Measurements from ENCODE around the gene ABCA3. TPM values are rescaled to one million over a fixed set of nuclear protein-coding genes. Genes with fewer than 3 reads are reported as not detected.
"Not testable (repeated sequence)": the region's sequence is repeated elsewhere in the genome, so short reads cannot be mapped to it uniquely, and the experiment has no call there.

Gene ABCA3
- total RNA-seq, 1 donor from 2014 or later, result 25.9 TPM

DNA sequence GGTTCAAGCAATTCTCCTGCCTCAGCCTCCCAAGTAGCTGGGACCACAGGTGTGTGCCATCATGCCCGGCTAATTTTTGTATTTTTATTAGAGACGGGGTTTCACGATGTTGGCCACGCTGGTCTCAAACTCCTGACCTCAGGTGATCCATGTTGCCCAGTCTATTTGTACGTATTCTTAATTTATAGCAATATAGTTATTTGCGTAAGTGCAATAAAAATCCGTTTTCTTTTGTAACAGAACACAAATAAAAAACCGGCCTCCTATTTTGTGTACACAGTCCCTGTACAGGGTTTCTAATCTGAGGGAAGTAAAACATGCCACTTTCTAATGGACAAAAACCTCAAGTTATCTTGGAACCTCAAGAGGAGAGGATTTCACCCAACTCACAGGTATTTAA is 80.3 kb downstream of the ABCA3 start:
- Histone ChIP-seq H3K4me3 (no peak overlapping the region), H3K27ac (no peak overlapping the region), H3K4me1 (no peaks in the 10 kb centered on the region), H3K27me3 (no peaks in the 10 kb centered on the region), H3K9me3 (no peaks in the 10 kb centered on the region), H3K36me3 (peaks cover 77 to 89% of the 10 kb centered on the region in 2 donors)
- DNase-seq (ENCODE audit: low spot score in 2 of 2), result no peak
- TF ChIP-seq CTCF (IDR thresholded peaks at IDR 0.05), result no peak
- intact Hi-C loops (cut with DNase I), result loop anchor here (10.0 kb wide), 1 partner anchor 165 kb away; the partner anchor contains the start of gene CCNF

DNA sequence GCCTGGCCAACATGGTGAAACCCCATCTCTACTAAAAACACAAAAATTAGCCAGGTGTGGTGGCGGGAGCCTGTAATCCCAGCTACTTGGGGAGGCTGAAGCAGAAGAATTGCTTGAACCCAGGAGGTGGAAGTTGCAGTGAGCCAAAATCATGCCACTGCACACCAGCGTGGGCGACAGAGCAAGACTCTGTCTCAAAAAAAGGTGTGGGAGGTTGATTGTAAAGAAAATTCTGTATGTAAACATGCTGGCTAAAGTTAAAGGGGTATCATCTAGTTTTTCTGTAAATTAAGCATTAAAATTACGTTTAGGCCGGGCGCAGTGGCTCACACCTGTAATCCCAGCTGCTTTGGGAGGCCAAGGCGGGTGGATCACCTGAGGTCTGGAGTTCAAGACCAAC is 82.0 kb downstream of the ABCA3 start:
- H3K4me1 ChIP-seq; H3K9me3 ChIP-seq; H3K27me3 ChIP-seq; DNase-seq (ENCODE audit: low spot score in 2 of 2); H3K27ac ChIP-seq; H3K4me3 ChIP-seq: not testable (repeated sequence)
- peaks cover 88 to 98% of the 10 kb centered on the region in 2 donors for H3K36me3 ChIP-seq
- intact Hi-C loops (cut with DNase I), result loop anchor here (10.0 kb wide), 1 partner anchor 234 kb away; the partner anchor contains the start of gene NHERF2

DNA sequence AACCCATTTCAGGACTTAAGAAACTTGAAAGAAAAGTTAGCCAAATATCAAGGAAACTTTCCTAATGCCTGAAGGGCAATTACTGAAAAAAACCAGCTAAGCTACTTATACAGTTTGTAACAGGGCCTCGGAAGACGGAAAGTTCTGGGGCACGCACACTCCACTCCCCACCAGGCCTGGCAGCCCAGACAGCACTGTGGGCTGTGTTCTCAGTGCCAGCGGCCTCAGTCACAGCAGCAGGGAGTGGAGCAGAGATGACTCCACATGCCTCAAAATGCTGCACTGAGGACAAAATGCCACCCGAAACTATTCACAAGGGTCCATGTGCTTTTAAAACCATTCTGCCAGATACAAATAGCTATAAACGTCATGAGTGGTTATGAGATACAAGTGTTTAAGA is 82.8 kb downstream of the ABCA3 start:
- intact Hi-C loops (cut with DNase I), result loop anchor here (10.0 kb wide), 1 partner anchor 233 kb away; the partner anchor contains the start of gene NHERF2

DNA sequence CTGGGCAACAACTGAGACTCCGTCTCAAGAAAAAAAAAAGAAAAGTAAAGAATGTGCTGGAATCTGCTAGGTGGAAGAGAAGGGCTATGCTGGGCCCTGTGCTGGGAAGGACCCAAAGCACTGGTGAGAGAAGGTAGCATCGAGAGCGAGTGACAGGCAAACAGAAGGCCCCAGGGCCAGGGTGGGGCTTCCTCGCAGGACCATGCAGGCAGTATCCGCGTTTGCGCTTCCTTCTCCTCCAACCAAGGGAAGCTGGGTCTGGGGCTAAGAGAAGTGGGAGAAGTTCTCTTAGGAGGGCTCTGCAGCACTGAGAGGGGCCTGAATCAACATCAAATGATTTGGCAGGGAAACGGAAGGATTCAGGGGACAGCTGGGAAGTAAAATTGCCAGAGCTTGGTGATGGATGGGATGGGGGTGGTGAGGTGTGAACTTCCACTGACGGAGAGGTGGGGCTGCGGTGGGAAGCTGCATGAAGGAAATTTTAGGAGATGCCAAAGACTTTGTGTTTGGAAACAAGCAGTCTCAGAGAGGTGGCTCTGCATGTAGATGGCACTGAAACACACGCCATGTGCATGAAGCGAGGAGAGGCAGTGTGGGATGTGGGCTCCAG is 83.9 kb downstream of the ABCA3 start:
- Histone ChIP-seq H3K9me3 (no peaks in the 10 kb centered on the region), H3K4me3 (no peak overlapping the region), H3K36me3 (peaks cover 75 to 87% of the 10 kb centered on the region in 2 donors), H3K27ac (no peak overlapping the region), H3K4me1 (peaks cover 5 to 6% of the 10 kb centered on the region in 2 donors), H3K27me3 (no peaks in the 10 kb centered on the region)
- intact Hi-C loops (cut with DNase I), result loop anchor here (10.0 kb wide), 1 partner anchor 232 kb away; the partner anchor contains the start of gene NHERF2
- DNase-seq (ENCODE audit: low spot score in 2 of 2), result no peak
- no peak for TF ChIP-seq CTCF (IDR thresholded peaks at IDR 0.05)

More for the DNA sequence above, 82.8 kb downstream of the ABCA3 start:
- Histone ChIP-seq H3K36me3 (peaks cover 86 to 98% of the 10 kb centered on the region in 2 donors), H3K9me3 (no peaks in the 10 kb centered on the region), H3K4me1 (no peaks in the 10 kb centered on the region), H3K27ac (no peak overlapping the region), H3K27me3 (no peaks in the 10 kb centered on the region), H3K4me3 (no peak overlapping the region)
- no peak for TF ChIP-seq CTCF (IDR thresholded peaks at IDR 0.05)
- DNase-seq (ENCODE audit: low spot score in 2 of 2), result no peak

DNA sequence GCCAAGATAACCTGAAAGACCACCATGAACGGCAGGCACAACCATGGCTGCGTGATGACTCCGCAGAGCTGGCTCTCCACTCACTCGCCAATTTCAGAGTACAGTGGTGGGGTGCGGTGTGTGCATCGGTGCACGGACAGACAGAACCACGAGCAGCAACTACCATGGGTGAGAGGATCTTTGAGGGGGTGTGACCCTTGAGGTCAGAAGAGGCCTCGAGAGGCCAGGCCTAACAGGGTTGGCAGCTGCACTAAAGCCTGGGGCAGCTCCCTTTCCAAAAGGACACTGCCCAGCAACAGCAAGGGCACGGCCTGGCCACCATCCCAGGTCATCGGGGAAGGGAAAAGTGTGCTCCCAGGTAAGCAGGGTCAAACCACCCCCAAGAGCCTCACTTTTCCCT is 87.2 kb downstream of the ABCA3 start:
- TF ChIP-seq CTCF (IDR thresholded peaks at IDR 0.05), result no peak
- H3K4me1 ChIP-seq, result peaks cover 10 to 11% of the 10 kb centered on the region in 2 donors
- H3K27me3 ChIP-seq, result no peaks in the 10 kb centered on the region
- H3K36me3 ChIP-seq, result peaks cover 48 to 55% of the 10 kb centered on the region in 2 donors
- DNase-seq (ENCODE audit: low spot score in 2 of 2), result no peak
- no peaks in the 10 kb centered on the region for H3K9me3 ChIP-seq
- no peak overlapping the region for H3K27ac ChIP-seq
- H3K4me3 ChIP-seq, result no peak overlapping the region
- intact Hi-C loops (cut with DNase I), result loop anchor here (5.0 to 10.0 kb wide), 2 partner anchors 41 to 228 kb away; partner anchors contain the start of genes BRICD5, NHERF2 and PGP

GRCh38 chr16:2252806-2253148 is 87.8 kb downstream of the ABCA3 start:
- Histone ChIP-seq H3K9me3 (no peaks in the 10 kb centered on the region), H3K4me1 (peaks cover 10 to 11% of the 10 kb centered on the region in 2 donors), H3K4me3 (no peak overlapping the region), H3K36me3 (peaks cover 42 to 50% of the 10 kb centered on the region in 2 donors), H3K27ac (no peak overlapping the region), H3K27me3 (no peaks in the 10 kb centered on the region)
- intact Hi-C loops (cut with DNase I), result loop anchor here (5.0 to 10.0 kb wide), 2 partner anchors 40 to 228 kb away; partner anchors contain the start of genes BRICD5, NHERF2 and PGP
- no peak for TF ChIP-seq CTCF (IDR thresholded peaks at IDR 0.05)
- no peak for DNase-seq (ENCODE audit: low spot score in 2 of 2)

All from ascending aorta (tissue), 2 donors.